HepG2 (cell line): ENCODE data around the gene PEX11B. TPM values are rescaled to one million over a fixed set of nuclear protein-coding genes. Genes with fewer than 3 reads are reported as not detected.
A peak's percentile ranks its signal among the peaks of the same experiment; 100 is the strongest.

Experiments used
- ADNP ChIP-seq: sonication (generic); formaldehyde crosslinking; IDR thresholded peaks from 2 replicates; pipeline ENCODE4 v1.4.0; 2020; ENCODE audit warnings: missing genetic modification reagents
- AHR ChIP-seq: IDR thresholded peaks from 2 replicates; pipeline ENCODE4 v1.6.1; 2018; ENCODE audit warnings: missing genetic modification reagents, missing compliant biosample characterization
- HNF4G ChIP-seq, 2 experiments: sonication (generic) in 1 of 2; formaldehyde crosslinking in 1 of 2; IDR thresholded peaks; 2 replicates each; pipeline versions ENCODE4 v1.4.0 to v1.6.1; 2011 to 2020; ENCODE audit warnings: borderline replicate concordance in 2 of 2, low read depth in 2 of 2, mild to moderate bottlenecking in 2 of 2, low read length in 1 of 2, missing genetic modification reagents in 1 of 2, moderate library complexity in 1 of 2
- IKZF4 ChIP-seq: sonication (generic); formaldehyde crosslinking; IDR thresholded peaks from 2 replicates; pipeline ENCODE4 v1.5.1; 2020; ENCODE audit warnings: borderline replicate concordance, mild to moderate bottlenecking, low read depth, missing genetic modification reagents; ENCODE audit errors: not compliant biosample characterization
- MED8 ChIP-seq: sonication (generic); formaldehyde crosslinking; IDR thresholded peaks from 2 replicates; pipeline ENCODE4 v1.8.1; 2023; ENCODE audit warnings: mild to moderate bottlenecking, missing genetic modification reagents; ENCODE audit not compliant: insufficient replicate concordance
- MXI1 ChIP-seq: IDR thresholded peaks from 3 replicates; pipeline ENCODE4 v1.6.1; 2012; ENCODE audit warnings: low read depth, low read length, inconsistent platforms, borderline replicate concordance
- NR2F1 ChIP-seq, 2 experiments: fragments of 450-650 bp in 1 of 2; formaldehyde crosslinking in 1 of 2; IDR thresholded peaks; 2 replicates each; pipeline versions ENCODE4 v1.5.0 to v1.6.1; 2016 to 2020; ENCODE audit warnings: mild to moderate bottlenecking in 1 of 2, missing compliant biosample characterization in 1 of 2, missing genetic modification reagents in 1 of 2, moderate library complexity in 1 of 2
- RBFOX2 ChIP-seq: fragments of 200-400 bp; formaldehyde crosslinking; IDR thresholded peaks from 2 replicates; pipeline ENCODE4 v1.6.1; 2017; ENCODE audit warnings: low read depth, mild to moderate bottlenecking, low read length
- RNF219 ChIP-seq: sonication (generic); formaldehyde crosslinking; IDR thresholded peaks from 2 replicates; pipeline ENCODE4 v1.5.0; 2020; ENCODE audit warnings: mild to moderate bottlenecking, missing genetic modification reagents
- SMARCE1 ChIP-seq: fragments of 450-650 bp; IDR thresholded peaks from 2 replicates; pipeline ENCODE4 v1.6.1; 2017; ENCODE audit warnings: borderline replicate concordance
- ZFAT ChIP-seq: sonication (generic); formaldehyde crosslinking; conservative IDR thresholded peaks from 2 replicates; pipeline ENCODE4 v1.8.1; 2023; ENCODE audit warnings: missing genetic modification reagents, inconsistent platforms
- ZMAT3 ChIP-seq: sonication (generic); formaldehyde crosslinking; conservative IDR thresholded peaks from 2 replicates; pipeline ENCODE4 v1.7.0; 2021; ENCODE audit warnings: missing genetic modification reagents
- ZMYM4 ChIP-seq: sonication (generic); formaldehyde crosslinking; IDR thresholded peaks from 2 replicates; pipeline ENCODE4 v1.8.1; 2023; ENCODE audit warnings: mild to moderate bottlenecking, missing genetic modification reagents
- ZNF260 ChIP-seq: sonication (generic); formaldehyde crosslinking; IDR thresholded peaks from 2 replicates; pipeline ENCODE4 v1.4.0; 2020; ENCODE audit warnings: missing genetic modification reagents, low read depth, mild to moderate bottlenecking, borderline replicate concordance
- ZNF3 ChIP-seq: IDR thresholded peaks from 2 replicates; pipeline ENCODE4 v1.7.0; 2017; ENCODE audit warnings: inconsistent platforms
- ZNF326 ChIP-seq: sonication (generic); formaldehyde crosslinking; IDR thresholded peaks from 2 replicates; pipeline ENCODE4 v1.4.0; 2020; ENCODE audit warnings: missing genetic modification reagents, borderline replicate concordance
- ZNF644 ChIP-seq: IDR thresholded peaks from 2 replicates; pipeline ENCODE4 v1.6.1; 2016; ENCODE audit warnings: low read depth
- ZNF770 ChIP-seq: sonication (generic); formaldehyde crosslinking; IDR thresholded peaks from 2 replicates; pipeline ENCODE4 v1.5.0; 2020; ENCODE audit warnings: mild to moderate bottlenecking, missing genetic modification reagents
- ZNF777 ChIP-seq: sonication (generic); formaldehyde crosslinking; IDR thresholded peaks from 2 replicates; pipeline ENCODE4 v1.4.0; 2020; ENCODE audit warnings: missing genetic modification reagents
- polyA plus RNA-seq, 8 experiments: library from polyadenylated mRNA; depleted of rRNA in 3 of 8; stranded (reverse) in 7 of 8; unstranded in 1 of 8; fragments of >200 nt; fragmentation: Illumina TruSeq in 4 of 8; extraction: Trizol in 4 of 8; gene quantifications; 2 replicates each; pipeline versions ENCODE4 v1.2.1 to v1.2.3, GENCODE V29; 2011 to 2016; ENCODE audit warnings: low read depth in 4 of 8, missing spikeins in 1 of 8, mixed read lengths in 1 of 8; ENCODE audit not compliant: insufficient read depth in 1 of 8
- total RNA-seq, 5 experiments: library from RNA; depleted of rRNA; stranded (reverse); fragments of >200 nt; fragmentation: Illumina TruSeq; extraction: Trizol; gene quantifications; 2 replicates each; pipeline ENCODE4 v1.2.3, GENCODE V29; 2016; ENCODE audit warnings: low read depth in 1 of 5
- TF ChIP-seq, protein P1 (sequence below): sonication (generic); formaldehyde crosslinking; IDR thresholded peaks from 2 replicates; pipeline ENCODE4 v1.5.0; 2020; ENCODE audit warnings: missing genetic modification reagents
- TF ChIP-seq, protein P2 (sequence below): IDR thresholded peaks from 2 replicates; pipeline ENCODE4 v1.6.1; 2018; ENCODE audit warnings: missing genetic modification reagents
- TF ChIP-seq, protein P3 (sequence below): sonication (generic); formaldehyde crosslinking; IDR thresholded peaks from 2 replicates; pipeline ENCODE4 v1.5.0; 2020; ENCODE audit warnings: mild to moderate bottlenecking, low read depth, missing genetic modification reagents, borderline replicate concordance

PEX11B gene
- total and polyA plus RNA-seq, 2 of the 13 experiments (the other 11 are each of a cell fraction or from before 2014, with no cell fraction given) = 21.6 to 48.4 TPM

- no peak for TF ChIP-seq ZNF326 (CRISPR knock-in tag)
- TF ChIP-seq, protein P1, sequence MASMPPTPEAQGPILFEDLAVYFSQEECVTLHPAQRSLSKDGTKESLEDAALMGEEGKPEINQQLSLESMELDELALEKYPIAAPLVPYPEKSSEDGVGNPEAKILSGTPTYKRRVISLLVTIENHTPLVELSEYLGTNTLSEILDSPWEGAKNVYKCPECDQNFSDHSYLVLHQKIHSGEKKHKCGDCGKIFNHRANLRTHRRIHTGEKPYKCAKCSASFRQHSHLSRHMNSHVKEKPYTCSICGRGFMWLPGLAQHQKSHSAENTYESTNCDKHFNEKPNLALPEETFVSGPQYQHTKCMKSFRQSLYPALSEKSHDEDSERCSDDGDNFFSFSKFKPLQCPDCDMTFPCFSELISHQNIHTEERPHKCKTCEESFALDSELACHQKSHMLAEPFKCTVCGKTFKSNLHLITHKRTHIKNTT (CRISPR knock-in tag) = no peak
- TF ChIP-seq AHR (CRISPR knock-in tag) = no peak
- no peak for TF ChIP-seq MED8 (CRISPR knock-in tag)
- TF ChIP-seq ZNF644 (CRISPR knock-in tag) = no peak
- TF ChIP-seq ADNP = no peak
- no peak for TF ChIP-seq ZNF3 (CRISPR knock-in tag)
- TF ChIP-seq HNF4G (IDR thresholded peaks at IDR 0.05; ENCODE audit: borderline replicate concordance, low read depth, low read length) = no peak
- TF ChIP-seq HNF4G (CRISPR knock-in tag; IDR thresholded peaks at IDR 0.05; ENCODE audit: borderline replicate concordance, low read depth) = no peak
- TF ChIP-seq RBFOX2 = peak; percentile 70
- peak; percentile 44 for TF ChIP-seq ZNF770 (CRISPR knock-in tag)
- TF ChIP-seq, protein P2, sequence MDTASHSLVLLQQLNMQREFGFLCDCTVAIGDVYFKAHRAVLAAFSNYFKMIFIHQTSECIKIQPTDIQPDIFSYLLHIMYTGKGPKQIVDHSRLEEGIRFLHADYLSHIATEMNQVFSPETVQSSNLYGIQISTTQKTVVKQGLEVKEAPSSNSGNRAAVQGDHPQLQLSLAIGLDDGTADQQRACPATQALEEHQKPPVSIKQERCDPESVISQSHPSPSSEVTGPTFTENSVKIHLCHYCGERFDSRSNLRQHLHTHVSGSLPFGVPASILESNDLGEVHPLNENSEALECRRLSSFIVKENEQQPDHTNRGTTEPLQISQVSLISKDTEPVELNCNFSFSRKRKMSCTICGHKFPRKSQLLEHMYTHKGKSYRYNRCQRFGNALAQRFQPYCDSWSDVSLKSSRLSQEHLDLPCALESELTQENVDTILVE (CRISPR knock-in tag) = no peak
- no peak; the same call in 1 of the 2 replicates for TF ChIP-seq ZMYM4 (CRISPR knock-in tag)
- TF ChIP-seq NR2F1 (CRISPR knock-in tag; IDR thresholded peaks at IDR 0.05) = peak in 1 of 2 experiments; percentile 34; a peak in 1 of 4 replicates
- TF ChIP-seq RNF219 = no peak
- no peak for TF ChIP-seq ZFAT (CRISPR knock-in tag)
- no peak for TF ChIP-seq ZNF777 (CRISPR knock-in tag)
- TF ChIP-seq IKZF4 (CRISPR knock-in tag) = peak; percentile 54
- TF ChIP-seq ZNF260 = no peak
- TF ChIP-seq SMARCE1 = no peak
- TF ChIP-seq MXI1 = peak; percentile 64; the same call in 1 of the 3 replicates
- TF ChIP-seq ZMAT3 (CRISPR knock-in tag) = no peak
- TF ChIP-seq, protein P3, sequence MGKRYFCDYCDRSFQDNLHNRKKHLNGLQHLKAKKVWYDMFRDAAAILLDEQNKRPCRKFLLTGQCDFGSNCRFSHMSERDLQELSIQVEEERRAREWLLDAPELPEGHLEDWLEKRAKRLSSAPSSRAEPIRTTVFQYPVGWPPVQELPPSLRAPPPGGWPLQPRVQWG = no peak
These were observed at the start of gene PEX11B (continued) for GRCh38 chr1:145918144-145918991.
